Activated CD4-positive, alpha-beta memory T cell treated with anti-CD3 and anti-CD28 coated beads, Interleukin-2, amount 10 ng/mL, durations not matched to agents 7 days and 5 days (primary cell): ENCODE measurements around the gene IRS2. TPM values are rescaled to one million over a fixed set of nuclear protein-coding genes. Genes with fewer than 3 reads are reported as not detected.
A peak's percentile ranks its signal among the peaks of the same experiment; 100 is the strongest.

Experiments
- CTCF ChIA-PET: fragments of 350-600 bp; sonication (Branson Sonifier 250); formaldehyde crosslinking; loops from one replicate; lab custom pipeline; 2021; ENCODE audit warnings: antibody characterized with exemption, inconsistent platforms; lab: Charles Lee
- POLR2A ChIA-PET: fragments of 350-600 bp; sonication (Branson Sonifier 250); formaldehyde crosslinking; loops from one replicate; lab custom pipeline; 2021; ENCODE audit warnings: antibody characterized with exemption; lab: Charles Lee
- DNase-seq: peaks from one replicate; pipeline ENCODE4 v3.0.0-alpha.2; 2020
- H3K27ac Mint-ChIP-seq: one replicate; pipeline ENCODE4 v1.8.0; 2021; ENCODE audit warnings: mild to moderate bottlenecking, mixed read lengths
- H3K27me3 Mint-ChIP-seq: one replicate; pipeline ENCODE4 v1.8.0; 2021; ENCODE audit warnings: mixed read lengths
- H3K36me3 Mint-ChIP-seq: one replicate; pipeline ENCODE4 v1.8.0; 2021; ENCODE audit warnings: low read depth, mixed read lengths
- H3K4me1 Mint-ChIP-seq: one replicate; pipeline ENCODE4 v1.8.0; 2021; ENCODE audit warnings: mixed read lengths
- H3K4me3 Mint-ChIP-seq: one replicate; pipeline ENCODE4 v1.8.0; 2021; ENCODE audit warnings: mild to moderate bottlenecking, mixed read lengths
- H3K9me3 Mint-ChIP-seq: one replicate; pipeline ENCODE4 v1.8.0; 2021; ENCODE audit warnings: mixed read lengths
- total RNA-seq, 2 experiments: library from RNA; stranded (reverse); gene quantifications; one replicate each; pipeline ENCODE4 v1.2.3, GENCODE V29; 2021

The IRS2 gene
- total RNA-seq, 2 experiments from 2014 or later = 7.9 to 8.1 TPM

GRCh38 chr13:109782823-109783431 lies 3.5 kb downstream of the IRS2 start:
- H3K36me3 Mint-ChIP-seq = peaks cover 17% of the 10 kb centered on the region
- ChIA-PET POLR2A (no interaction called here), CTCF (interaction anchor here (0.8 kb wide), 1 partner anchor 51 kb away, joined by 3 read pairs; no protein-coding TSS in a partner anchor)
- no peak overlapping the region for H3K4me3 Mint-ChIP-seq
- H3K9me3 Mint-ChIP-seq = no peaks in the 10 kb centered on the region
- DNase-seq = no peak
- no peak overlapping the region for H3K27ac Mint-ChIP-seq
- peaks cover 40% of the 10 kb centered on the region for H3K4me1 Mint-ChIP-seq
- H3K27me3 Mint-ChIP-seq = no peaks in the 10 kb centered on the region

- H3K4me1 Mint-ChIP-seq = peaks cover 41% of the 10 kb centered on the region
- CTCF ChIA-PET = no interaction called here
- no peak overlapping the region for H3K27ac Mint-ChIP-seq
- no peaks in the 10 kb centered on the region for H3K9me3 Mint-ChIP-seq
- H3K27me3 Mint-ChIP-seq = no peaks in the 10 kb centered on the region
- no peak for DNase-seq
- no peak overlapping the region for H3K4me3 Mint-ChIP-seq
- POLR2A ChIA-PET = no interaction called here
- H3K36me3 Mint-ChIP-seq = peaks cover 17% of the 10 kb centered on the region
Observed at GRCh38 chr13:109782066-109782822, 4.1 kb downstream of the IRS2 start.

- H3K27ac Mint-ChIP-seq = no peak overlapping the region
- CTCF ChIA-PET = interaction anchor here (1.9 to 2.8 kb wide), 2 partner anchors 9 to 17 kb away, joined by 6 to 8 read pairs; no protein-coding TSS in a partner anchor
- H3K4me1 Mint-ChIP-seq = peaks cover 48% of the 10 kb centered on the region
- H3K36me3 Mint-ChIP-seq = peaks cover 17% of the 10 kb centered on the region
- H3K27me3 Mint-ChIP-seq = no peaks in the 10 kb centered on the region
- no peaks in the 10 kb centered on the region for H3K9me3 Mint-ChIP-seq
- POLR2A ChIA-PET = interaction anchor here (1.1 kb wide), 1 partner anchor 25 kb away, joined by 3 read pairs; no protein-coding TSS in a partner anchor
- DNase-seq = no peak
- H3K4me3 Mint-ChIP-seq = peak overlapping the region; percentile 17
Observed at GRCh38 chr13:109781384-109782065, 4.9 kb downstream of the IRS2 start.

GRCh38 chr13:109780845-109781383 lies 5.5 kb downstream of the IRS2 start:
- ChIA-PET CTCF (interaction anchor here (1.9 to 2.8 kb wide), 2 partner anchors 9 to 16 kb away, joined by 6 to 8 read pairs; no protein-coding TSS in a partner anchor), POLR2A (interaction anchor here (0.5 to 2.2 kb wide), 6 partner anchors 9 to 1563 kb away, joined by 3 to 16 read pairs (median 6); partner anchors contain the start of gene ABHD13)
- H3K4me3 Mint-ChIP-seq = peak overlapping the region; percentile 30
- peaks cover 50% of the 10 kb centered on the region for H3K4me1 Mint-ChIP-seq
- DNase-seq = no peak
- peaks cover 17% of the 10 kb centered on the region for H3K36me3 Mint-ChIP-seq
- peak overlapping the region; percentile 3 for H3K27ac Mint-ChIP-seq
- H3K27me3 Mint-ChIP-seq = no peaks in the 10 kb centered on the region
- H3K9me3 Mint-ChIP-seq = no peaks in the 10 kb centered on the region

- peaks cover 50% of the 10 kb centered on the region for H3K4me1 Mint-ChIP-seq
- ChIA-PET CTCF (interaction anchor here (1.1 to 2.8 kb wide), 3 partner anchors 10 to 173 kb away, joined by 3 to 8 read pairs (median 6); no protein-coding TSS in a partner anchor), POLR2A (interaction anchor here (0.5 to 2.2 kb wide), 7 partner anchors 10 to 1562 kb away, joined by 3 to 16 read pairs (median 3); partner anchors contain the start of gene ABHD13)
- H3K27me3 Mint-ChIP-seq = no peaks in the 10 kb centered on the region
- DNase-seq = no peak
- peak overlapping the region; percentile 10 for H3K4me3 Mint-ChIP-seq
- H3K27ac Mint-ChIP-seq = peak overlapping the region; percentile 65
- peaks cover 17% of the 10 kb centered on the region for H3K36me3 Mint-ChIP-seq
- no peaks in the 10 kb centered on the region for H3K9me3 Mint-ChIP-seq
Observed at GRCh38 chr13:109779876-109780510, 6.4 kb downstream of the IRS2 start.

DNA sequence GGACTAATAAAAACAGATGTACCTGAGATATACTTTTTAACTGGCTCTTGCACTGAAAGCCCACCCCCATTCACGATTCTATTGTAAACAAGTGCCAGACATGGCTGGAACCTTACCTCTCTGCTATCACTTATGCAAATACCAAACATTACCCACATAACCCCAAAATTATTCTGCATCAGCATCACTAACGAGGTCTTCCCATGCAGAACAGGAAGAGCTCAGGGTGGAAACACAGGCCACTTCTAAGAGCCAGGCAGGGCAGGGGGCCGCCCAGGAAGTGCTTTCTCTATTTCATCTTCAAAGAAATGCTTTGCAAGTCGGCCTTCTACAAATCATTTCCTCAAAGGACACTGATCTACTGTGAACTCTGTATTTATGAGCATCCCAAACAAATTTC lies 7.3 kb downstream of the IRS2 start:
- CTCF ChIA-PET = interaction anchor here (2.8 kb wide), 1 partner anchor 11 kb away, joined by 8 read pairs; no protein-coding TSS in a partner anchor

GRCh38 chr13:109778102-109778542 lies 8.3 kb downstream of the IRS2 start:
- ChIA-PET POLR2A (no interaction called here), CTCF (no interaction called here)
- Mint-ChIP-seq H3K27ac (peak overlapping the region; percentile 65), H3K4me1 (peaks cover 50% of the 10 kb centered on the region), H3K9me3 (no peaks in the 10 kb centered on the region), H3K36me3 (peaks cover 17% of the 10 kb centered on the region), H3K27me3 (no peaks in the 10 kb centered on the region), H3K4me3 (peak overlapping the region; percentile 58)
- DNase-seq = peak; percentile 20

More for the DNA sequence above, 7.3 kb downstream of the IRS2 start:
- H3K27ac Mint-ChIP-seq = peak overlapping the region; percentile 65
- H3K4me1 Mint-ChIP-seq = peaks cover 50% of the 10 kb centered on the region
- H3K4me3 Mint-ChIP-seq = peak overlapping the region; percentile 58
- POLR2A ChIA-PET = interaction anchor here (1.0 to 2.2 kb wide), 5 partner anchors 9 to 41 kb away, joined by 3 to 16 read pairs (median 8); no protein-coding TSS in a partner anchor
- H3K27me3 Mint-ChIP-seq = no peaks in the 10 kb centered on the region
- H3K9me3 Mint-ChIP-seq = no peaks in the 10 kb centered on the region
- peaks cover 17% of the 10 kb centered on the region for H3K36me3 Mint-ChIP-seq
- DNase-seq = peak; percentile 60

GRCh38 chr13:109776575-109776974 lies 9.8 kb downstream of the IRS2 start:
- H3K4me3 Mint-ChIP-seq = no peak overlapping the region
- peaks cover 13% of the 10 kb centered on the region for H3K36me3 Mint-ChIP-seq
- H3K27me3 Mint-ChIP-seq = no peaks in the 10 kb centered on the region
- CTCF ChIA-PET = no interaction called here
- POLR2A ChIA-PET = no interaction called here
- peaks cover 49% of the 10 kb centered on the region for H3K4me1 Mint-ChIP-seq
- H3K9me3 Mint-ChIP-seq = no peaks in the 10 kb centered on the region
- DNase-seq = no peak
- no peak overlapping the region for H3K27ac Mint-ChIP-seq

- ChIA-PET CTCF (no interaction called here), POLR2A (no interaction called here)
- peaks cover 21% of the 10 kb centered on the region for H3K4me1 Mint-ChIP-seq
- H3K4me3 Mint-ChIP-seq = no peak overlapping the region
- no peak overlapping the region for H3K27ac Mint-ChIP-seq
- no peaks in the 10 kb centered on the region for H3K36me3 Mint-ChIP-seq
- no peaks in the 10 kb centered on the region for H3K9me3 Mint-ChIP-seq
- no peaks in the 10 kb centered on the region for H3K27me3 Mint-ChIP-seq
- DNase-seq = no peak
Observed at GRCh38 chr13:109773786-109774185, 12.6 kb downstream of the IRS2 start.

GRCh38 chr13:109773276-109773675 lies 13.1 kb downstream of the IRS2 start:
- Mint-ChIP-seq H3K4me3 (no peak overlapping the region), H3K4me1 (peaks cover 16% of the 10 kb centered on the region), H3K27me3 (no peaks in the 10 kb centered on the region), H3K9me3 (no peaks in the 10 kb centered on the region), H3K36me3 (no peaks in the 10 kb centered on the region), H3K27ac (no peak overlapping the region)
- ChIA-PET POLR2A (no interaction called here), CTCF (no interaction called here)
- DNase-seq = no peak

GRCh38 chr13:109771926-109772325 lies 14.5 kb downstream of the IRS2 start:
- H3K27ac Mint-ChIP-seq = no peak overlapping the region
- DNase-seq = no peak
- H3K4me1 Mint-ChIP-seq = peaks cover 6% of the 10 kb centered on the region
- ChIA-PET CTCF (no interaction called here), POLR2A (no interaction called here)
- H3K4me3 Mint-ChIP-seq = no peak overlapping the region
- H3K9me3 Mint-ChIP-seq = no peaks in the 10 kb centered on the region
- H3K27me3 Mint-ChIP-seq = no peaks in the 10 kb centered on the region
- no peaks in the 10 kb centered on the region for H3K36me3 Mint-ChIP-seq

GRCh38 chr13:109770436-109770835 lies 15.9 kb downstream of the IRS2 start:
- no peak overlapping the region for H3K4me3 Mint-ChIP-seq
- H3K9me3 Mint-ChIP-seq = no peaks in the 10 kb centered on the region
- no peaks in the 10 kb centered on the region for H3K27me3 Mint-ChIP-seq
- DNase-seq = no peak
- ChIA-PET POLR2A (interaction anchor here (1.2 to 1.4 kb wide), 2 partner anchors 9 to 27 kb away, joined by 3 read pairs; no protein-coding TSS in a partner anchor), CTCF (no interaction called here)
- peaks cover 2% of the 10 kb centered on the region for H3K4me1 Mint-ChIP-seq
- H3K36me3 Mint-ChIP-seq = no peaks in the 10 kb centered on the region
- no peak overlapping the region for H3K27ac Mint-ChIP-seq
